Nephron (organoid): ENCODE results near the gene ATP9B.
A peak's percentile ranks its signal among the peaks of the same experiment; 100 is the strongest.

Source experiments
- H3K27ac Mint-ChIP-seq, 3 experiments: 2 replicates each; pipeline ENCODE4 v1.8.0; 2020; ENCODE audit warnings: mixed read lengths in 3 of 3, mild to moderate bottlenecking in 2 of 3, moderate library complexity in 1 of 3
- H3K27me3 Mint-ChIP-seq: 2 replicates; pipeline ENCODE4 v1.8.0; 2021; ENCODE audit warnings: low read depth, mild to moderate bottlenecking, moderate library complexity, mixed read lengths
- H3K36me3 Mint-ChIP-seq: 2 replicates; pipeline ENCODE4 v1.8.0; 2020; ENCODE audit warnings: low read depth, mixed read lengths
- H3K4me1 Mint-ChIP-seq: 2 replicates; pipeline ENCODE4 v1.8.0; 2020; ENCODE audit warnings: mixed read lengths
- H3K4me3 Mint-ChIP-seq, 3 experiments: 2 replicates each; pipeline ENCODE4 v1.8.0; 2020; ENCODE audit warnings: mild to moderate bottlenecking in 3 of 3, mixed read lengths in 3 of 3, moderate library complexity in 2 of 3
- H3K9me3 Mint-ChIP-seq: 2 replicates; pipeline ENCODE4 v1.8.0; 2020; ENCODE audit warnings: mixed read lengths
- CTCF ChIP-seq, 3 experiments: fragments of 200-600 bp; sonication (generic); IDR thresholded peaks; one replicate each; pipeline ENCODE4 v1.5.0; 2021; ENCODE audit warnings: antibody characterized with exemption in 3 of 3; ENCODE audit not compliant: unreplicated experiment in 3 of 3

The ATP9B gene

DNA sequence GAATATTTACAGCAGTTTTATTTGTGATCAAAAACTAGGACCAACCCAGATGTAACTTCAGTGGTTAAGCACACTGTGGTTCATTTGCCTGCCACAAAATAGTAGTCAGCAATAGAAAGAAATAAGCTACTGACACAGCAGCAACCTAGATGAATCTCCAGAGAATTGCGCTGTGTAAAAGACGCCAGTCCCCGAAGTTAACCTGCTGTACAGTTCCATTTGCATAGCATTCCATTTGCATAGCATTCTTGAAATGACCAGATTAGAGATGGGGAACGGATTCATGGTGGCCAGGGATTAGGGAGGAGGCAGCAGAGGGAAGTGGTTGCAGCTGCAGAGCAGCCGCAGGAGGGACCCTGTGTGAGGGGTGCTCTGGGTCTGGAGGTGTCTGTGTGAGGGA lies 287.2 kb downstream of the ATP9B start:
- no peaks in the 10 kb centered on the region for H3K9me3 Mint-ChIP-seq
- H3K4me1 Mint-ChIP-seq, result no peaks in the 10 kb centered on the region
- no peak for TF ChIP-seq CTCF (IDR thresholded peaks at IDR 0.05; ENCODE audit: unreplicated experiment in 3 of 3)
- no peak overlapping the region for H3K4me3 Mint-ChIP-seq
- no peaks in the 10 kb centered on the region for H3K27me3 Mint-ChIP-seq
- no peak overlapping the region for H3K27ac Mint-ChIP-seq
- peaks cover 39% of the 10 kb centered on the region for H3K36me3 Mint-ChIP-seq

DNA sequence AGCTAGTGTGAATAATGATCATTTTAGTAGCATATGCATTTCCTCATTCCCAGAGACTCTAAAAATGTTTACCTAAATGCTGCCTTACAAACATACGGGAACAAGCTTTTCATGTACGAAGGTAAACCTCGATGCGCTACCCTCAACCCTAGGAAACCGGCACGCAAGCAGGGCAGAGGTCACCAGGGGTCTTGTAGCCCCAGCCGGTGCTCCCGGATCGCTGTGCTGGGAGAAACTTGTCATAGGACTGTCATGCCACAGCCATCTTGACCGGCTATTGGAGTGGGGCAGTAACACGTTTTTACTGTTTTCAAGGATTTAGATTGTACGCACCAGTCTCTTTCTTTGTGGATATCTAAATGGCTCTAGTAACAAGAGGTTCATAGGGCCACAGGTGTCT lies 291.7 kb downstream of the ATP9B start:
- H3K27me3 Mint-ChIP-seq, result no peaks in the 10 kb centered on the region
- H3K36me3 Mint-ChIP-seq, result peaks cover 63% of the 10 kb centered on the region
- TF ChIP-seq CTCF (IDR thresholded peaks at IDR 0.05; ENCODE audit: unreplicated experiment in 3 of 3), result no peak
- peaks cover 5% of the 10 kb centered on the region for H3K9me3 Mint-ChIP-seq
- peaks cover 5% of the 10 kb centered on the region for H3K4me1 Mint-ChIP-seq
- H3K27ac Mint-ChIP-seq, result no peak overlapping the region
- H3K4me3 Mint-ChIP-seq, result no peak overlapping the region

DNA sequence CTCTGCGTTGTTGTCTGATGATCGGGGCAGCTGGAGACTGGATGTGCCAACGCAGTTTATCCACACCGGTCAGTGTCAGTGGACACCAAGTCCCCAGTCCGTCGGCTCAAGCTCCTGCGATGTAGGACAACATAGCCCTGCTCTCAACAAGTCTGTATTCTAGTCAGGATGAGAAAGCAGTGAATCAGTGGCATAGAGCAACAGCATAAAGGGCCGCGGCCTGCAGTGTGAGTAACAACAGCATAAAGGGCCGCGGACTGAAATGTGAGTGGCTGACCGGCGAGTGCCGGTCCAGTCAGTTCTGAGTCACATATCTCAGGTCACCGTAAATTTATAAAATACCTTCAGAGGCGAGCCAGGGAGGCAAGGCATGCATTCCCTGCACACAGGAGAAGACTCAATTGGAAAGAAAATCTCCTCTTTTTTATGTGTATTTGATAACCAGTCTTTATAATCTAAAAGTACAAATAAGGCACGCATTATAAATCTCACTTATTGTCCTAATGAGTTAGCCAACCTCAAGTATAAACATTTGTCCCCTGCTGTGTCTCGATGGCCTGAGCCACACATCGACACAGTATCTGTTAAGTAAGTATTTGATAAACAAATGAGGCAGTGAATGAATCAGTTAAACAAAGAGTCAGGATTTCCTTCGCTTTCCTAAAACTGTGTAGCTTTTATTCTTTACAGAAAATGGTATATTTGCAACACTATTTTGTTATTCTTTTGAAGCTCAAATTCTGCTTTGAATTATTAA lies 292.8 kb downstream of the ATP9B start:
- Mint-ChIP-seq H3K4me3 (no peak overlapping the region), H3K27me3 (no peaks in the 10 kb centered on the region), H3K27ac (no peak overlapping the region), H3K4me1 (peaks cover 13% of the 10 kb centered on the region), H3K36me3 (peaks cover 71% of the 10 kb centered on the region), H3K9me3 (peaks cover 5% of the 10 kb centered on the region)
- no peak for TF ChIP-seq CTCF (IDR thresholded peaks at IDR 0.05; ENCODE audit: unreplicated experiment in 3 of 3)

- H3K4me3 Mint-ChIP-seq, result no peak overlapping the region
- no peak for TF ChIP-seq CTCF (IDR thresholded peaks at IDR 0.05; ENCODE audit: unreplicated experiment in 3 of 3)
Observed at GRCh38 chr18:79365701-79366100, 296.5 kb downstream of the ATP9B start.

DNA sequence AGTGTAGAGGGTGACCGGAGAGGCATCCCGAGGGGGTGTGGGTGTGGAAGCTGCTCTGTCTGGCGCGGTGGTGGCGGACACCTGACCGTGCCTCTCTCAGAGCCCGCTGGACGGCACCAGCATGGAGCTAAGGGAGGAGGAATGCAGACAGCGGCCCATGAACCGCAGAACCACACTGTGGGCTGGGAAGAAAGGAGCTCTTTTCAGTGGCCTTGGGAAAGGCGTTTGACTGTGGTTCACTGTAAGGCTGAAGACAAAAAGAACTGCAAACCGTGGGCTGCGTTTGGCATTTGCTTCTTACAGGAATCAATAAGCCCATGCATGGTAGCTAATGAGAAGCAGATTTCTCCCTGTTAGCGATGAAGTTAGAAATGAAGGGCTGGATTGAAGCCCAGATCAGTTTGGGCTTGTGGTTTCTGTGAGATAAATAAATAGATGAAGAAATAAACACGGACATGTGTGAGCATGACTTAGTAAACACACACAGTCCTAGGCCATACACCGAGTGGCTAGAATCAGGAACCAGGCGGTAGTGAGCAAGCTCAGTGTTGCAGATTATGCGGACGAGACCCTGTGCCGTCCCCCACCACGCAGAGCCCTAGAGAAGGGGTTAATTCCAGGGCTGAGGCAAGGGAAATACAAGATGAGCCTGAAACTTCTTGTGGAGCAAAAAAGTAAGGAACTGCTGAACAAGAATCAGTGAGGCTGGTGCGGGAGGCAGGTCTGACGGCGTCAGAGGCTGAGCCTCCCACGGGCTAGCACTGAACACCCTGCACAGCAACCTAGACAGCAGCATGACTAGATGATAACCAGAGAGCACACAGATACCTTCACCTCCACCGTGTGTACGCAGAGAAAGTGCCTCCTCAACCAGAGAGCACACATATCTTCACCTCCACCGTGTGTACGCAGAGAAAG lies 297.2 kb downstream of the ATP9B start:
- H3K36me3 Mint-ChIP-seq, result peaks cover 66% of the 10 kb centered on the region
- peak overlapping the region; percentile 15 to 67 (median 25) for H3K27ac Mint-ChIP-seq
- H3K9me3 Mint-ChIP-seq, result peaks cover 5% of the 10 kb centered on the region
- H3K27me3 Mint-ChIP-seq, result no peaks in the 10 kb centered on the region
- peaks cover 13% of the 10 kb centered on the region for H3K4me1 Mint-ChIP-seq
- no peak overlapping the region for H3K4me3 Mint-ChIP-seq
- no peak for TF ChIP-seq CTCF (IDR thresholded peaks at IDR 0.05; ENCODE audit: unreplicated experiment in 3 of 3)

More at GRCh38 chr18:79365701-79366100, 296.5 kb downstream of the ATP9B start:
- H3K36me3 Mint-ChIP-seq, result peaks cover 72% of the 10 kb centered on the region
- peaks cover 5% of the 10 kb centered on the region for H3K9me3 Mint-ChIP-seq
- H3K27ac Mint-ChIP-seq, result peak overlapping the region in 2 of 3 experiments; percentile 25 to 67
- no peaks in the 10 kb centered on the region for H3K27me3 Mint-ChIP-seq
- H3K4me1 Mint-ChIP-seq, result peaks cover 13% of the 10 kb centered on the region
